Esophagus squamous epithelium (tissue), 5 donors: ENCODE results near the gene PLXNC1. TPM values are rescaled to one million over a fixed set of nuclear protein-coding genes. Genes with fewer than 3 reads are reported as not detected.

Source experiments
- DNase-seq: peaks from one replicate; lab custom pipeline; 2025; lab: John Stamatoyannopoulos, UW
- H3K27ac ChIP-seq, 4 donors: fragments of 200-600 bp; sonication (generic); one replicate each; pipeline ENCODE4 v1.5.1; 2016 to 2019; ENCODE audit warnings: mild to moderate bottlenecking in 1 of 4
- H3K27me3 ChIP-seq, 4 donors: fragments of 200-600 bp; sonication (generic); 1 replicate in 3 of 4; 2 replicates in 1 of 4; pipeline versions ENCODE4 v1.5.1 to v1.6.0; 2017 to 2021; ENCODE audit warnings: antibody characterized with exemption in 1 of 4
- H3K36me3 ChIP-seq, 3 donors: fragments of 200-600 bp; sonication (generic); one replicate each; pipeline ENCODE4 v1.5.1; 2016 to 2019
- H3K4me1 ChIP-seq, 3 donors: fragments of 200-600 bp; sonication (generic); one replicate each; pipeline ENCODE4 v1.5.1; 2017 to 2019
- H3K4me3 ChIP-seq, 4 donors: fragments of 200-600 bp; sonication (generic); 1 replicate in 3 of 4; 2 replicates in 1 of 4; pipeline ENCODE4 v1.5.1; 2016 to 2019; ENCODE audit warnings: mild to moderate bottlenecking in 2 of 4, moderate library complexity in 1 of 4
- H3K9me3 ChIP-seq, 3 donors: fragments of 200-600 bp; sonication (generic); one replicate each; pipeline ENCODE4 v1.5.1; 2016 to 2019
- CTCF ChIP-seq, 6 experiments: fragments of 450-650 bp in 4 of 6; fragments of 200-600 bp in 2 of 6; sonication (generic) in 2 of 6; IDR thresholded peaks; one replicate each; pipeline ENCODE4 v1.5.1; 2016 to 2019; ENCODE audit warnings: antibody characterized with exemption in 6 of 6, mild to moderate bottlenecking in 4 of 6, moderate library complexity in 4 of 6
- POLR2A ChIP-seq, 4 donors: fragments of 450-650 bp; IDR thresholded peaks; one replicate each; pipeline ENCODE4 v1.6.1; 2017; ENCODE audit warnings: antibody characterized with exemption in 4 of 4, mild to moderate bottlenecking in 4 of 4, moderate library complexity in 3 of 4
- WGBS, 2 donors: methylation state at CpG; one replicate each; pipeline ENCODE4 v1.1.5; 2018; 5-methylcytosine and 5-hydroxymethylcytosine counted together
- intact Hi-C: fragments of 100-400 bp; cut with DNase I; formaldehyde crosslinking; loops from one replicate; pipeline ENCODE4 v1.15.0; 2022
- total RNA-seq, 4 donors: library from RNA; depleted of rRNA; stranded (reverse); fragments of >200 nt; gene quantifications; one replicate each; pipeline ENCODE4 v1.1.0, GENCODE V29; 2016
- donor health status: DM: yes; HTN: yes; CAD: no.

PLXNC1 gene
- total RNA-seq, 4 donors from 2014 or later, result 1.0 to 6.7 (median 2.6) TPM

- intact Hi-C loops, result no loop called here
- H3K4me3 ChIP-seq, result no peak overlapping the region
- H3K36me3 ChIP-seq, result no peaks in the 10 kb centered on the region
- H3K9me3 ChIP-seq, result no peaks in the 10 kb centered on the region
- WGBS, 2 donors, result 20 to 32% methylated on average over 1 to 5 of the region's 5 CpGs
- no peak overlapping the region for H3K27ac ChIP-seq
- TF ChIP-seq POLR2A (IDR thresholded peaks at IDR 0.05), result no peak
- no peak for TF ChIP-seq CTCF (IDR thresholded peaks at IDR 0.05)
- peaks cover 0 to 49% (median 0%) of the 10 kb centered on the region in 4 donors for H3K27me3 ChIP-seq
- H3K4me1 ChIP-seq, result no peaks in the 10 kb centered on the region
- DNase-seq, result no peak
Measured at GRCh38 chr12:94109160-94109559, 39.2 kb upstream of the PLXNC1 start.

DNA sequence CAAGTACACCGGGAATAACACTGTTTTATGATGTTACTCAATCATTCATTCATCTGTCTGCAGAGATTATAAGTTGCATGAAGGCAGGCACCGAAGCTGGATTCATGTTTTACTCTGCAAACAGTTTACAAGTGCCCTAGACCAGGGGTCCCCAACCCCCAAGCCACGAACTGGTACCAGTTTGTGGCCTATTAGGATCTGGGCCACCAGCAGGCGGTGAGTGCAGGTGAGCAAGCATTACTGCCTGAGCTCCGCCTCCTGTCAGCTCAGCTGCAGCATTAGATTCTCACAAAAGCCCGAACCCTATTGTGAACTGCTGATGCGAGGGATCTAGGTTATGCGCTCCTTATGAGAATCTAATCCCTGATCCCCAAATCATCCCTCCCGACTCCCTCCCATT, 38.1 kb upstream of the PLXNC1 start:
- Histone ChIP-seq H3K36me3 (no peaks in the 10 kb centered on the region), H3K9me3 (no peaks in the 10 kb centered on the region), H3K4me3 (no peak overlapping the region), H3K27ac (no peak overlapping the region), H3K27me3 (peaks cover 0 to 38% (median 0%) of the 10 kb centered on the region in 4 donors), H3K4me1 (no peaks in the 10 kb centered on the region)
- WGBS, 2 donors, result 84 to 85% methylated on average over 6 to 9 of the region's 9 CpGs
- DNase-seq, result no peak
- no peak for TF ChIP-seq CTCF (IDR thresholded peaks at IDR 0.05)
- no peak for TF ChIP-seq POLR2A (IDR thresholded peaks at IDR 0.05)
- intact Hi-C loops, result no loop called here

- H3K9me3 ChIP-seq, result no peaks in the 10 kb centered on the region
- intact Hi-C loops, result no loop called here
- 85 to 93% methylated on average over 2 of the region's 2 CpGs for WGBS, 2 donors
Measured at GRCh38 chr12:94111302-94111701, 37.1 kb upstream of the PLXNC1 start.

GRCh38 chr12:94112121-94112520, 36.3 kb upstream of the PLXNC1 start:
- no peaks in the 10 kb centered on the region for H3K36me3 ChIP-seq
- H3K4me3 ChIP-seq, result no peak overlapping the region
- H3K27me3 ChIP-seq, result peaks cover 0 to 20% (median 0%) of the 10 kb centered on the region in 4 donors
- TF ChIP-seq CTCF (IDR thresholded peaks at IDR 0.05) (no peak), POLR2A (IDR thresholded peaks at IDR 0.05) (no peak)
- DNase-seq, result no peak
- no peaks in the 10 kb centered on the region for H3K9me3 ChIP-seq
- no peaks in the 10 kb centered on the region for H3K4me1 ChIP-seq
- WGBS, 2 donors, result 15 to 50% methylated on average over 2 of the region's 2 CpGs
- H3K27ac ChIP-seq, result no peak overlapping the region
- intact Hi-C loops, result no loop called here

More at GRCh38 chr12:94111302-94111701, 37.1 kb upstream of the PLXNC1 start:
- Histone ChIP-seq H3K27ac (no peak overlapping the region), H3K4me3 (no peak overlapping the region), H3K27me3 (peaks cover 0 to 29% (median 0%) of the 10 kb centered on the region in 4 donors), H3K4me1 (no peaks in the 10 kb centered on the region), H3K36me3 (no peaks in the 10 kb centered on the region)
- DNase-seq, result no peak
- TF ChIP-seq POLR2A (IDR thresholded peaks at IDR 0.05) (no peak), CTCF (IDR thresholded peaks at IDR 0.05) (no peak)

- Histone ChIP-seq H3K4me3 (no peak overlapping the region), H3K27ac (no peak overlapping the region), H3K4me1 (no peaks in the 10 kb centered on the region), H3K27me3 (peaks cover 0 to 6% (median 0%) of the 10 kb centered on the region in 4 donors), H3K36me3 (no peaks in the 10 kb centered on the region), H3K9me3 (no peaks in the 10 kb centered on the region)
- DNase-seq, result no peak
- WGBS, 2 donors, result 83 to 86% methylated on average over 4 of the region's 4 CpGs
- no peak for TF ChIP-seq POLR2A (IDR thresholded peaks at IDR 0.05)
- no peak for TF ChIP-seq CTCF (IDR thresholded peaks at IDR 0.05)
- intact Hi-C loops, result no loop called here
Measured at GRCh38 chr12:94114166-94114565, 34.2 kb upstream of the PLXNC1 start.
